SKM-1 (cell line): ENCODE results near the gene ANKZF1.
A peak's percentile ranks its signal among the peaks of the same experiment; 100 is the strongest.
"Not testable (repeated sequence)": the region's sequence is repeated elsewhere in the genome, so short reads cannot be mapped to it uniquely, and the experiment has no call there.

ENCODE experiments used
- DNase-seq: peaks from one replicate; lab custom pipeline; 2025; ENCODE audit not compliant: unreplicated experiment; lab: John Stamatoyannopoulos, UW

Gene ANKZF1

DNA sequence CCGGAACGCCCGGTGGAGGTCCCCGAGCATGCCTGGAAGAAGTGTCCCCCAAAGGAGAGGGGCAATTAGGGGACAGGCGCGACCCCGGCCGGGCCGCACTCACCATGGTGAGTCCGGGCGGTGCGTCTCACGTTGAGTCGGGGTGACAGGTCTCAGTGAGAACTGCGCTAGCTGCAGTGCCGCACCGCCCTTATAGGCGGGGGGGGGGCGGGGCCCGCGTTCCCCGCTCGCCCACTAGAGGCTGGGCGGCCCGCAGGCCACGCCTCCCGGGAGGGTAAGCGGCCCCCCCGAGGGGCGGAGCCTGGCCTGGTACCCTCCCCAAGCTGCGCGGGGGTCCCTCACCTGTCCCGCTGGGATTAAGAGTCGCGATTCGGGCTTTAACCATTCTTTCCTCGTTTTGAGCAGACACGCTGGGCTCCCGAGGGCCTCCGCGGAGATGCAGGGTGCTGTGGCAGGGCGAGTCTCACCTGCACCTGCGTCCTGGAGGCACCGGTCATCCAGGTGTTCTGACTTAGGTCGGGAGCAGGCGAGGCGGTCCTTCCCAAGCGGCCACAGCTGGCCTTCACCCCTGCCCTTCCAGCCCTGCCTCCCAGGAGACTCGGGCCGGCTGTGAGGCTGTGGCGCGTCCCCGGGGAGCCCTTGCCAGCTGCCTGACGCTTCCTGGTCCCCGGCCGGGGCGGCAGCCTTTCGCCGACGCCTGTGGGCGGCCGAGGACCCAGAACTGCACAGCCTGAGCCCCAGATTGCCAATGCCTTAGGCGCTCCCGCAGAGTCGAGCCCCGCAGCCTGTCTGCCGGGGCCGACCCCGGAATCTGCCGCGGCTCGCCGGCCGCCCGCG, 24.4 kb downstream of the ANKZF1 start, which contains the start of gene TUBA4A:
Gene TUBA4A (minus strand): TSS at position 166 of the 837 bp plus-strand sequence. CDS start 60 bp downstream, at position 106.
- peak; percentile 56 for DNase-seq

GRCh38 chr2:219254590-219255201, 25.1 kb downstream of the ANKZF1 start:
- peak; percentile 65 for DNase-seq

- not testable (repeated sequence) for DNase-seq
Observed at GRCh38 chr2:219258942-219259341, 29.3 kb downstream of the ANKZF1 start.

- no peak for DNase-seq
Observed at GRCh38 chr2:219261024-219261855, 31.6 kb downstream of the ANKZF1 start.

GRCh38 chr2:219266232-219266631, 36.6 kb downstream of the ANKZF1 start:
- DNase-seq = no peak

GRCh38 chr2:219266886-219267285, 37.3 kb downstream of the ANKZF1 start:
- DNase-seq = no peak

DNA sequence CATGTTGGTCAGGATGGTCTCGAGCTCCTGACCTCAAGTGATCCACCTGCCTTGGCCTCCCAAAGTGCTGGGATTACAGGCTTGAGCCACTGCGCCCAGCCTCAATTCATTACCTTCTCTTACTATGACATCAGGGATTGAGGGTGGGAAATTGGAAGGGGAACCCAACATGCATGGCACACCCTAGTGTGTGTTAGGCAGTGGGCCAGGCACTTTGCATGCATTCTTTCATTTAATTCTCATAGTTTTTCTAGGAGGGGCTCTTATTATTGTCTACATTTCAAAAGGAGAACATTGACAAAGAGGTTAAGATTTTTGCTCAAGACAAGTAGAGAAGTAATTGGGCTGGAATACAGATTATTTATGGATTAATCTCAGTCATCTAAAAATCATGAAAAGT, 38.7 kb downstream of the ANKZF1 start:
- no peak for DNase-seq

DNA sequence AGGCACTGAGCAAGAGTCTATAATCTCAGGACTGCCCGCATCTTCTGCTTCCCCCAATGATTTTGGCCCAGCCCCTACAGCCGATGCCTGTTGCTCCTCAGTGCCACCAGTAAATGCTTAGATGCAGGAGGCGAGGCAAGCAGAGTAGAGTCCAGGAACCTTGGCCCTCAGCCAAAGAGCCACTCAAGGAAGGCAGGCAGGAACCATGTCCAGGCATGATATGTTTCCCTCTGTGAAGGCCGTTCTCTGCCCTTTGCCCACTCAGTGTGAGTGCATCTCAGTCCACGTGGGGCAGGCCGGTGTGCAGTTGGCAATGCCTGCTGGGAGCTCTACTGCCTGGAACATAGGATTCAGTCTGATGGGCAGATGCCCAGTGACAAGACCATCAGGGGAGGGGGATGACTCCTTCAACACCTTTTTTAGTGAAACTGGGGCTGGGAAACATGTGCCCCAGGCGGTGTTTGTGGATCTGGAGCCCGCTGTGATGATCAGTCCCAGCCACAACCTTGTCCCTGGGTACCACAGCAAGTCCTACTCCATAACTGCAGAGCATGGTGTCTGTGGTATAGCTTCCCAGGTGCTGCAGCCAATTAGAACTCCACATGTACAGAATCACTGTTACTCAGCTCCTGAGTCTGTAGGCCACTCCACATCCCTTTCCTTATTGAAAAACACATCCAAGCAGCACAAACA, 39.9 kb downstream of the ANKZF1 start:
- DNase-seq = no peak

DNA sequence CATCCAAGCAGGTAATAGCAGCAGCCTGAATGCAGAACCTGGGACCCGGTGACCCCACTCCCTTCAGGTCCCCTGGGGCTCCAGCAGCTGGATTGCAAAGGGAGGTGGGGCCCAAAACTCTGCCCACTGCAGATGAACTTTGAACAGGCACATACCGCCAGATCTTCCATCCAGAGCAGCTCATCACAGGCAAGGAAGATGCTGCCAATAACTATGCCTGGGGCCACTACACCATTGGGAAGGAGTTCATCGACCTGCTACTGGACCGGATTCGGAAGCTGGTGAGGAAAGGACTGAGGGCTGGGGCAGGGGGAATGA, 40.4 kb downstream of the ANKZF1 start:
- no peak for DNase-seq

- DNase-seq = no peak
Observed at GRCh38 chr2:219271021-219271420, 41.4 kb downstream of the ANKZF1 start.

DNA sequence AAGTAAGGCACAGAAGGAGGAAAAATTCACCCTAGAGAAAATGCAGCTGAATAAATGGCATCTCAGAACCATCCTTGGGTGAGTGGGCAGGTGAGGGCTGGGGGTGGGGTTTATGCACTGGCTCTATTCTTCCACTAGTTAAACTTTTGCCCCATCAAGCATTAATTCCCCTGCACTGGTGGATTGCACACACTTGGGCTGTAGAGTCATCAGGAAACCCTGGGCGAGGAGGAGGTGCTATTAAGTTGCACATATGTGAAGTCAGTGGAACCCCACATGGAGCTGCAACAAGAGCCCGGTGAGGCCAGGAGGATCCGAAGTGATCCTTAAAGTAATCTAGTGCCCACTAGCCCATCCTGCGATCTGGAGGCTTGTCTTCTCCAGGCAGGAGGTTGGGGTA, 42.8 kb downstream of the ANKZF1 start:
- no peak for DNase-seq

GRCh38 chr2:219272995-219273394, 43.4 kb downstream of the ANKZF1 start:
- DNase-seq = no peak

DNA sequence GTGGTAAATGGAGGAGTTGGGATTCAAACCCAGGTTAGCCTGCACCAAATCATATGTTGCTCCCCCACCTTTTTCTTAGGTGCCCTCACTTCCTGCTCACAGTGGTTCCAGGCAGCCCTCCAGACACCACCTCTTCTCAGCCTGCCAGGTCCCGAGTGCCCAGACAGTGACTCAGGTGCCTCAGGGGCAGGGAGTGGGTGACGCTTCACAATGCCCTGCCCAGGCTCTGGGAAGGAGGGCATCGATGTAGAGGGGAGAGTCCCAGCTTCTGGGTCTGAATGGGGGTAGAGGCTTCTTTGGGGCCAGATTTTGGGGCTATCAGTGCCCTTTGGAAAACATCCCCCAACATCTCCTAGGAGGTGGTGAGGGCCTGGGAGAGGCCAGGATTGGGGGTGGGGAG, 44.3 kb downstream of the ANKZF1 start:
- DNase-seq = no peak

GRCh38 chr2:219274361-219274921, 44.8 kb downstream of the ANKZF1 start:
- DNase-seq = no peak

GRCh38 chr2:219277703-219278654, 48.4 kb downstream of the ANKZF1 start:
- DNase-seq = peak; percentile 56

- no peak for DNase-seq
Observed at GRCh38 chr2:219278655-219279150, 49.1 kb downstream of the ANKZF1 start.

GRCh38 chr2:219279151-219279915, 49.7 kb downstream of the ANKZF1 start, which contains the start of gene DNAJB2:
DNAJB2 (plus strand) TSS chr2:219279366; CDS start chr2:219279834, 468 bp downstream.
- peak; percentile 96 for DNase-seq

GRCh38 chr2:219279916-219280516, 50.4 kb downstream of the ANKZF1 start:
- no peak for DNase-seq
